Measurements from ENCODE around the gene ASS1. TPM values are rescaled to one million over a fixed set of nuclear protein-coding genes. Genes with fewer than 3 reads are reported as not detected.

ASS1 gene
- total RNA-seq, 1 donor from 2014 or later, result 45.6 TPM

DNA sequence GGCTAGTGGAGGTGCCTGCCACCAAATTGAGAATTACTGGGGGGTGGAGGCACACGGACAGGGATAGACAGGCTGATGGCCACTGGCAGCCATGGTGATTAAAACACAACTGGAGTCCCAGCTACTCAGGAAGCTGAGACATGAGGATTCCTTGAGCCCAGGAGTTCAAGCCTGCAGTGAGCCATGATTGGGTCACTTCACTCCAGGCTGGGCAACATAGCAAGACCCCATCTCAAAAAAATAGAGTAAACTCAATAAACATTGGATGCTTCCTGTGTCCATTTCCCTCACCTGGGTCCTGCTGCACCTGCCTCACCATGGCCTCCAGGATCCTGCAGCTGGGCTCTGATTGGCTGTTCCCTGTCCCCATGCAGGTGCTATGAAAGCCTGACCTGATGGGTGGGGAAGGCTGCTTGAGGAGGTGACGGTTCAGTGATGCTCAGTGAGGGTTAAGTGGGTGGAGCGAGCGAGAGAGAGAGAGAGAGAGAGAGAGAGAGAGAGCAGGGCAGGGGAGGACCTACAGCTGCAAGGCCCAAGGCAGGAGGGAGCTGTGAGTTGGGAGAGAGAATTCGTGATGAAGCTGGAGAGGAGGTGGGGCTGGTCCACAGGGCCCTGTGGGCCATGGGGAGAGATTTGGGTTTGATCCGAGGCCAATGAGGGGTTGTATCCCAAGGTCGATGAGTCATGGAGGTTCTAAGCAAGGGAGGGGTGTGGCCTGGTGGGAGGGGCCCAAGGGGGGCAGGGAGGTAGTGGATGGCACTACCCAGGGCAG, 97.9 kb downstream of the ASS1 start:
- H3K36me3 ChIP-seq (ENCODE audit: control insufficient read depth, insufficient read depth, low read length), result no peaks in the 10 kb centered on the region
- TF ChIP-seq, protein P1, sequence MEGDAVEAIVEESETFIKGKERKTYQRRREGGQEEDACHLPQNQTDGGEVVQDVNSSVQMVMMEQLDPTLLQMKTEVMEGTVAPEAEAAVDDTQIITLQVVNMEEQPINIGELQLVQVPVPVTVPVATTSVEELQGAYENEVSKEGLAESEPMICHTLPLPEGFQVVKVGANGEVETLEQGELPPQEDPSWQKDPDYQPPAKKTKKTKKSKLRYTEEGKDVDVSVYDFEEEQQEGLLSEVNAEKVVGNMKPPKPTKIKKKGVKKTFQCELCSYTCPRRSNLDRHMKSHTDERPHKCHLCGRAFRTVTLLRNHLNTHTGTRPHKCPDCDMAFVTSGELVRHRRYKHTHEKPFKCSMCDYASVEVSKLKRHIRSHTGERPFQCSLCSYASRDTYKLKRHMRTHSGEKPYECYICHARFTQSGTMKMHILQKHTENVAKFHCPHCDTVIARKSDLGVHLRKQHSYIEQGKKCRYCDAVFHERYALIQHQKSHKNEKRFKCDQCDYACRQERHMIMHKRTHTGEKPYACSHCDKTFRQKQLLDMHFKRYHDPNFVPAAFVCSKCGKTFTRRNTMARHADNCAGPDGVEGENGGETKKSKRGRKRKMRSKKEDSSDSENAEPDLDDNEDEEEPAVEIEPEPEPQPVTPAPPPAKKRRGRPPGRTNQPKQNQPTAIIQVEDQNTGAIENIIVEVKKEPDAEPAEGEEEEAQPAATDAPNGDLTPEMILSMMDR (IDR thresholded peaks at IDR 0.05; ENCODE audit: insufficient read depth, low read length, poor library complexity, severe bottlenecking), result no peak
- H3K4me3 ChIP-seq (ENCODE audit: low read depth, low read length), result no peak overlapping the region
- H3K27me3 ChIP-seq (ENCODE audit: control insufficient read depth, insufficient read depth, low read length), result peaks cover 8% of the 10 kb centered on the region
- no peak for DNase-seq (ENCODE audit: low read depth)

DNA sequence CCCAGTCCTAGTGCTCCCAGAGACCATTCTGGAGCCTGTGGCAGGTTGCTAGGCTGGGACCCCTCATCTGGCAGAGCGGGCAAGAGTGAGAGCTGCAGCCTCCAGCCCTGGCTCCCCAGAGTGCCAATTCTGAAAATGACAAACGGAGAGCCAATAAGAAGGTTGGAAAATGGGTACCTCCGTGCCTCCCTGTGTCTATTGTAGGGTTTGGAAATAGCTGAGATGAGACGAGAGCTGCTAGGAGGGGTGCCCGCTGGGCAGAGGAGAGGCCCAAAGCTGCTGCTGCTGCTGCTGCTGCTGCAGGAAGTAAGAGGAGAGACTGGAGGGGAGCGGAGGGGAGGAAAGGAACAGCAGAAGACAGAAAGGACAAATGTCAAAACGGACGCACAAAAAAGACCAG, 98.6 kb downstream of the ASS1 start:
- no peak for DNase-seq (ENCODE audit: low read depth)
- TF ChIP-seq, protein P1 (IDR thresholded peaks at IDR 0.05; ENCODE audit: insufficient read depth, low read length, poor library complexity, severe bottlenecking), result no peak
- Histone ChIP-seq H3K36me3 (ENCODE audit: control insufficient read depth, insufficient read depth, low read length) (no peaks in the 10 kb centered on the region), H3K4me3 (ENCODE audit: low read depth, low read length) (no peak overlapping the region), H3K27me3 (ENCODE audit: control insufficient read depth, insufficient read depth, low read length) (peaks cover 3% of the 10 kb centered on the region)

DNA sequence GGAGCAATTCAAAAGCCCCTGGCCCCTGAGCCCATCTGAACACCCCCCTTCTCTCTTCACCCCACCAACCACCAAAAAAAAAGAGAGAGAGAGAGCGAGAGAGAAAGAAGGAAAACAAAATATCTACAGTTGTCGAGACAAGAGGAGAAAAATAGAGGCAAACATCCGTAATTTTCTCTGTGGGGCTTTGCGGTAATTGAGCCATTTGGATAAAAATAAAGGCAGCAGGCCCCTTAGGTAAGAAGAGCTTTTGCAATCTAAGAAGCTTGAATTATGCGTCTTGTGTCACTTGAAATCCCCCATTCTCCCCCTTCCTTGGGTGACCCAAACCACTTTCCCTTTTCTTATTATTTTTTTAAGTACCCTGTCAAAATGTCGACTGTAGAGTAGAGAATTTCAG, 99.1 kb downstream of the ASS1 start:
- TF ChIP-seq, protein P1 (IDR thresholded peaks at IDR 0.05; ENCODE audit: insufficient read depth, low read length, poor library complexity, severe bottlenecking), result no peak

DNA sequence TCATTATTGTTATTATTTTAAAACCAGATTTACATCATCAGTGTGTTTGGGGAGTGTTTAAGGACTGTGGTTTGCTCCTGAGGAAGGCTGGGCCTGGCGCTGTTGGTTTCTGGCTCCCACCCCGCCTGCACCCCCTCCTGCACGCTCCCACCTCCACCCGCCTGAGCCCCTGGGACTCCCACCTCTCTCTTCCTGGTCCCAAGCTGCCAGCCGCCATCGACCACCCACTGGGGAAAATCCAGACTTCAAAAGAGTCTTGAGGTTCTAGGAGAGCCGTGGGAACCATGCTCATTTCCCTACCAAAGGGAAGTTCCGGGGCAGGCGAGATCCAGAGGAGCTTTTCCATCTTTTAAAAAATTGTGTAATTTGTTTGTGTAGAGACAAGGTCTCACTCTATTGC, 99.6 kb downstream of the ASS1 start:
- H3K4me3 ChIP-seq (ENCODE audit: low read depth, low read length), result no peak overlapping the region
- no peaks in the 10 kb centered on the region for H3K36me3 ChIP-seq (ENCODE audit: control insufficient read depth, insufficient read depth, low read length)
- peaks cover 3% of the 10 kb centered on the region for H3K27me3 ChIP-seq (ENCODE audit: control insufficient read depth, insufficient read depth, low read length)
- TF ChIP-seq, protein P1 (IDR thresholded peaks at IDR 0.05; ENCODE audit: insufficient read depth, low read length, poor library complexity, severe bottlenecking), result no peak
- no peak for DNase-seq (ENCODE audit: low read depth)

More for the DNA sequence above, 99.1 kb downstream of the ASS1 start:
- DNase-seq (ENCODE audit: low read depth), result no peak
- no peaks in the 10 kb centered on the region for H3K36me3 ChIP-seq (ENCODE audit: control insufficient read depth, insufficient read depth, low read length)
- no peak overlapping the region for H3K4me3 ChIP-seq (ENCODE audit: low read depth, low read length)
- H3K27me3 ChIP-seq (ENCODE audit: control insufficient read depth, insufficient read depth, low read length), result peaks cover 3% of the 10 kb centered on the region

DNA sequence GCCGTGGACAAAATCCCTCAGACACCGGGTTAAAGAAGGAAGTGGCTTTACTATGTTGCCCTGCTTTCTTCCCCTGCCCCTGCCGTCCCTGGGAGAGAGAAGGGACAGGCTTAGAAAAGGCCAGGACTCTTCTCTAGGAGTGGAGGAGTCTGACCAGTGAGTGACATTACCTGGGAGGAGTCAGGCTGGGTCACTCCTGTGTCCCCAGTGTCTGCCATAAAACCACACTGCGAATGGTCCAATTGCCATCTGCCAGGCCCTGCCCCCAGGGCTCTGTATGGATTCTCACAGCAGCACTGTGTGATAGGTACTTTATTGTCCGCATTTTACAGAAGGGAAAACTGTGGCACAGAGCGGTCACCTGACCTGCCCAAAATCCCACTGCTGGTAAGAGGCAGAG, 103.3 kb downstream of the ASS1 start:
- no peak overlapping the region for H3K4me3 ChIP-seq (ENCODE audit: low read depth, low read length)
- TF ChIP-seq, protein P1 (IDR thresholded peaks at IDR 0.05; ENCODE audit: insufficient read depth, low read length, poor library complexity, severe bottlenecking), result no peak
- no peak for DNase-seq (ENCODE audit: low read depth)
- H3K36me3 ChIP-seq (ENCODE audit: control insufficient read depth, insufficient read depth, low read length), result no peaks in the 10 kb centered on the region
- peaks cover 6% of the 10 kb centered on the region for H3K27me3 ChIP-seq (ENCODE audit: control insufficient read depth, insufficient read depth, low read length)

All from kidney epithelial cell (primary cell).